OCI-LY3 (cell line): ENCODE results near the gene CGREF1.

ENCODE experiments used
- H2AFZ ChIP-seq: fragments of 200-600, 300-600 bp; shearing (Covaris generic); 2 replicates; pipeline ENCODE4 v1.6.0; 2014; ENCODE audit warnings: antibody characterized with exemption, low read depth, low read length
- H3K27ac ChIP-seq: fragments of 200-600, 300-600 bp; sonication (generic); 2 replicates; pipeline ENCODE4 v1.5.1; 2014; ENCODE audit warnings: mild to moderate bottlenecking, low read length, moderate library complexity, mixed read lengths
- H3K27me3 ChIP-seq: fragments of 200-600, 300-600 bp; sonication (generic); 2 replicates; pipeline ENCODE4 v1.6.1; 2014; ENCODE audit warnings: low read depth, low read length, mixed read lengths
- H3K36me3 ChIP-seq: fragments of 200-600, 300-600 bp; sonication (generic); replicated peaks from 2 replicates; pipeline ENCODE3; 2014; ENCODE audit warnings: low read depth, low read length, mixed read lengths
- H3K4me1 ChIP-seq: fragments of 300-600, 200-600 bp; sonication (generic); 2 replicates; pipeline ENCODE4 v1.6.1; 2014; ENCODE audit warnings: low read length, mixed read lengths
- H3K4me2 ChIP-seq: fragments of 200-600, 300-600 bp; sonication (generic); 2 replicates; pipeline ENCODE4 v1.6.1; 2014; ENCODE audit warnings: low read length, mixed read lengths
- H3K4me3 ChIP-seq: fragments of 300-600, 200-600 bp; sonication (generic); 2 replicates; pipeline ENCODE4 v1.5.1; 2014; ENCODE audit warnings: antibody characterized with exemption, mild to moderate bottlenecking, low read length, moderate library complexity
- H3K79me2 ChIP-seq: fragments of 300-600, 200-600 bp; shearing (Covaris generic); 2 replicates; pipeline ENCODE4 v1.6.1; 2014; ENCODE audit warnings: mild to moderate bottlenecking, low read length, mixed read lengths
- H3K9ac ChIP-seq: fragments of 300-600, 200-600 bp; shearing (Covaris generic); 2 replicates; pipeline ENCODE4 v1.6.0; 2014; ENCODE audit warnings: mild to moderate bottlenecking, low read length, moderate library complexity
- H3K9me3 ChIP-seq: fragments of 200-600, 300-600 bp; shearing (Covaris generic); 2 replicates; pipeline ENCODE4 v1.6.1; 2014; ENCODE audit warnings: low read length, mixed read lengths; ENCODE audit not compliant: insufficient read depth
- H4K20me1 ChIP-seq: fragments of 200-600, 300-600 bp; sonication (generic); 2 replicates; pipeline ENCODE4 v1.6.1; 2016; ENCODE audit warnings: low read length, mixed read lengths; ENCODE audit not compliant: insufficient read depth
- CTCF ChIP-seq: fragments of 200-600, 300-600 bp; sonication (generic); IDR thresholded peaks from 2 replicates; pipeline ENCODE4 v1.5.1; 2014; ENCODE audit warnings: antibody characterized with exemption, low read length, low read depth
- EZH2phosphoT487 ChIP-seq: fragments of 200-600 bp; shearing (Covaris generic); IDR thresholded peaks from 2 replicates; pipeline ENCODE4 v1.6.1; 2018; ENCODE audit warnings: antibody characterized with exemption, mixed run types, low read depth

CGREF1 gene

DNA sequence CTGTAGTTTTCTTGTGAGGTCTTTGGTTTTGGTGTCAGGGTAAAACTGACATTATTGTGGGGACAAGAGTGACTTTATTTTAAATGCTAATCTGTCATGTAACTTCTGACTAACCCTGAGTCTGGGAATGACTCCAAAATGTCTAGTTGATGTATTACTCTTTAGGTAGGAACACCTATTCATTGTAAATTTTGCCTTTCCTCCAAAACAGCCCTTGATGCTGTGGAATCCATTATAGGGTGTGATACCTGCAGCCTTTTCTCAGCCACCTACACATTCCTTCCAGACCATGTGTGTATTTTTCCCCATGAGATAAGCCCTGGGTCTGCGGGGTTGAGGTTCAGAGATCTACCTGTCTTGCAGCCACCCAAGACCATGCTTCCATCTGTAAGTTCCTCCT lies 24.4 kb upstream of the CGREF1 start:
- H3K9me3 ChIP-seq: no peaks in the 10 kb centered on the region
- TF ChIP-seq CTCF: no peak
- no peak for TF ChIP-seq EZH2phosphoT487
- H3K4me2 ChIP-seq: no peak overlapping the region
- no peaks in the 10 kb centered on the region for H3K36me3 ChIP-seq
- no peaks in the 10 kb centered on the region for H3K79me2 ChIP-seq
- H4K20me1 ChIP-seq: no peaks in the 10 kb centered on the region
- H3K4me1 ChIP-seq: no peaks in the 10 kb centered on the region
- H2AFZ ChIP-seq: no peak overlapping the region
- no peak overlapping the region for H3K9ac ChIP-seq
- no peak overlapping the region for H3K27ac ChIP-seq
- H3K4me3 ChIP-seq: no peak overlapping the region
- peaks cover 7% of the 10 kb centered on the region for H3K27me3 ChIP-seq

- Histone ChIP-seq H2AFZ (no peak within 1 kb of the TSS), H3K9ac (no peak within 1 kb of the TSS), H3K4me2 (no peak within 1 kb of the TSS), H3K4me3 (no peak within 1 kb of the TSS), H3K9me3 (no peaks in the 10 kb centered on the region), H3K27ac (no peak within 1 kb of the TSS), H4K20me1 (no peaks in the 10 kb centered on the region), H3K4me1 (peaks cover 6% of the 10 kb centered on the region), H3K79me2 (peaks cover 1% of the 10 kb centered on the region), H3K27me3 (peaks cover 7% of the 10 kb centered on the region), H3K36me3 (no peaks in the 10 kb centered on the region)
- TF ChIP-seq EZH2phosphoT487: no peak
- TF ChIP-seq CTCF: no peak
These were observed 20.4 kb upstream of the CGREF1 start, which contains the start of gene PRR30 for GRCh38 chr2:27139310-27139709. Gene PRR30, minus strand, starts transcription at chr2:27139410. Its CDS starts 1,081 bp downstream, at chr2:27138329.

GRCh38 chr2:27138111-27138510 lies 19.2 kb upstream of the CGREF1 start:
- peaks cover 4% of the 10 kb centered on the region; the same call in 1 of the 2 replicates for H4K20me1 ChIP-seq
- no peak overlapping the region for H3K9ac ChIP-seq
- H3K27me3 ChIP-seq: peaks cover 2% of the 10 kb centered on the region; the same call in 1 of the 2 replicates
- peaks cover 13% of the 10 kb centered on the region for H3K79me2 ChIP-seq
- H3K27ac ChIP-seq: no peak overlapping the region
- peaks cover under 1% of the 10 kb centered on the region for H3K36me3 ChIP-seq
- peaks cover 12% of the 10 kb centered on the region for H3K4me1 ChIP-seq
- TF ChIP-seq CTCF (no peak), EZH2phosphoT487 (no peak)
- H3K4me3 ChIP-seq: no peak overlapping the region
- H2AFZ ChIP-seq: no peak overlapping the region
- H3K4me2 ChIP-seq: no peak overlapping the region
- no peaks in the 10 kb centered on the region for H3K9me3 ChIP-seq

- TF ChIP-seq CTCF: no peak
- no peak for TF ChIP-seq EZH2phosphoT487
- Histone ChIP-seq H3K36me3 (peaks cover 7% of the 10 kb centered on the region), H3K27me3 (no peaks in the 10 kb centered on the region), H3K9me3 (no peaks in the 10 kb centered on the region), H3K4me3 (no peak overlapping the region), H4K20me1 (peaks cover 4% of the 10 kb centered on the region), H3K4me2 (no peak overlapping the region), H3K4me1 (peaks cover 12% of the 10 kb centered on the region), H3K27ac (no peak overlapping the region), H3K79me2 (peaks cover 20% of the 10 kb centered on the region), H2AFZ (no peak overlapping the region), H3K9ac (no peak overlapping the region)
These were observed 18.5 kb upstream of the CGREF1 start for GRCh38 chr2:27137322-27137935.
